Esophagus squamous epithelium (tissue), 5 donors: ENCODE data around the gene NRIP1. TPM values are rescaled to one million over a fixed set of nuclear protein-coding genes. Genes with fewer than 3 reads are reported as not detected.

Experiments used
- DNase-seq: peaks from one replicate; lab custom pipeline; 2025; lab: John Stamatoyannopoulos, UW
- H3K27ac ChIP-seq, 4 donors: fragments of 200-600 bp; sonication (generic); one replicate each; pipeline ENCODE4 v1.5.1; 2016 to 2019; ENCODE audit warnings: mild to moderate bottlenecking in 1 of 4
- H3K27me3 ChIP-seq, 4 donors: fragments of 200-600 bp; sonication (generic); 1 replicate in 3 of 4; 2 replicates in 1 of 4; pipeline versions ENCODE4 v1.5.1 to v1.6.0; 2017 to 2021; ENCODE audit warnings: antibody characterized with exemption in 1 of 4
- H3K36me3 ChIP-seq, 3 donors: fragments of 200-600 bp; sonication (generic); one replicate each; pipeline ENCODE4 v1.5.1; 2016 to 2019
- H3K4me1 ChIP-seq, 3 donors: fragments of 200-600 bp; sonication (generic); one replicate each; pipeline ENCODE4 v1.5.1; 2017 to 2019
- H3K4me3 ChIP-seq, 4 donors: fragments of 200-600 bp; sonication (generic); 1 replicate in 3 of 4; 2 replicates in 1 of 4; pipeline ENCODE4 v1.5.1; 2016 to 2019; ENCODE audit warnings: mild to moderate bottlenecking in 2 of 4, moderate library complexity in 1 of 4
- H3K9me3 ChIP-seq, 3 donors: fragments of 200-600 bp; sonication (generic); one replicate each; pipeline ENCODE4 v1.5.1; 2016 to 2019
- CTCF ChIP-seq, 6 experiments: fragments of 450-650 bp in 4 of 6; fragments of 200-600 bp in 2 of 6; sonication (generic) in 2 of 6; IDR thresholded peaks; one replicate each; pipeline ENCODE4 v1.5.1; 2016 to 2019; ENCODE audit warnings: antibody characterized with exemption in 6 of 6, mild to moderate bottlenecking in 4 of 6, moderate library complexity in 4 of 6
- POLR2A ChIP-seq, 4 donors: fragments of 450-650 bp; IDR thresholded peaks; one replicate each; pipeline ENCODE4 v1.6.1; 2017; ENCODE audit warnings: antibody characterized with exemption in 4 of 4, mild to moderate bottlenecking in 4 of 4, moderate library complexity in 3 of 4
- WGBS, 2 donors: methylation state at CpG; one replicate each; pipeline ENCODE4 v1.1.5; 2018; 5-methylcytosine and 5-hydroxymethylcytosine counted together
- intact Hi-C: fragments of 100-400 bp; cut with DNase I; formaldehyde crosslinking; loops from one replicate; pipeline ENCODE4 v1.15.0; 2022
- total RNA-seq, 4 donors: library from RNA; depleted of rRNA; stranded (reverse); fragments of >200 nt; gene quantifications; one replicate each; pipeline ENCODE4 v1.1.0, GENCODE V29; 2016
- donor health status: DM: yes; HTN: yes; CAD: no.

The NRIP1 gene
- total RNA-seq, 4 donors from 2014 or later = 13.2 to 37.0 (median 31.1) TPM

GRCh38 chr21:15098181-15098580, 33.4 kb upstream of the NRIP1 start:
- Histone ChIP-seq H3K27ac (no peak overlapping the region), H3K27me3 (no peaks in the 10 kb centered on the region), H3K4me1 (no peaks in the 10 kb centered on the region), H3K36me3 (no peaks in the 10 kb centered on the region), H3K9me3 (no peaks in the 10 kb centered on the region), H3K4me3 (no peak overlapping the region)
- no peak for DNase-seq
- TF ChIP-seq POLR2A (IDR thresholded peaks at IDR 0.05) = no peak
- TF ChIP-seq CTCF (IDR thresholded peaks at IDR 0.05) = no peak
- 28 to 44% methylated on average over 3 of the region's 3 CpGs for WGBS, 2 donors
- intact Hi-C loops = no loop called here

- no peak for DNase-seq
- H3K9me3 ChIP-seq = no peaks in the 10 kb centered on the region
- no peaks in the 10 kb centered on the region for H3K27me3 ChIP-seq
- no peaks in the 10 kb centered on the region for H3K36me3 ChIP-seq
- intact Hi-C loops = no loop called here
- TF ChIP-seq POLR2A (IDR thresholded peaks at IDR 0.05) = no peak
- TF ChIP-seq CTCF (IDR thresholded peaks at IDR 0.05) = no peak
- no peaks in the 10 kb centered on the region for H3K4me1 ChIP-seq
- no peak overlapping the region for H3K4me3 ChIP-seq
- H3K27ac ChIP-seq = no peak overlapping the region
- WGBS, 2 donors = 91 to 92% methylated on average over 3 of the region's 3 CpGs
These were observed 32.8 kb upstream of the NRIP1 start for GRCh38 chr21:15097580-15097979.

GRCh38 chr21:15096146-15096545, 31.3 kb upstream of the NRIP1 start:
- TF ChIP-seq POLR2A (IDR thresholded peaks at IDR 0.05) (no peak), CTCF (IDR thresholded peaks at IDR 0.05) (no peak)

GRCh38 chr21:15095326-15095725, 30.5 kb upstream of the NRIP1 start:
- Histone ChIP-seq H3K27ac (no peak overlapping the region), H3K36me3 (no peaks in the 10 kb centered on the region), H3K9me3 (no peaks in the 10 kb centered on the region), H3K4me1 (no peaks in the 10 kb centered on the region), H3K27me3 (no peaks in the 10 kb centered on the region), H3K4me3 (no peak overlapping the region)
- intact Hi-C loops = no loop called here
- 33 to 38% methylated on average over 1 of the region's 1 CpG for WGBS, 2 donors
- no peak for DNase-seq
- TF ChIP-seq POLR2A (IDR thresholded peaks at IDR 0.05) (no peak), CTCF (IDR thresholded peaks at IDR 0.05) (no peak)

More at GRCh38 chr21:15096146-15096545, 31.3 kb upstream of the NRIP1 start:
- Histone ChIP-seq H3K27ac (no peak overlapping the region), H3K9me3 (no peaks in the 10 kb centered on the region), H3K4me1 (no peaks in the 10 kb centered on the region), H3K27me3 (no peaks in the 10 kb centered on the region), H3K4me3 (no peak overlapping the region), H3K36me3 (no peaks in the 10 kb centered on the region)
- DNase-seq = no peak
- 95 to 100% methylated on average over 1 of the region's 1 CpG for WGBS, 2 donors
- intact Hi-C loops = no loop called here

- intact Hi-C loops = no loop called here
- Histone ChIP-seq H3K9me3 (no peaks in the 10 kb centered on the region), H3K4me3 (no peak overlapping the region), H3K27me3 (no peaks in the 10 kb centered on the region), H3K36me3 (no peaks in the 10 kb centered on the region), H3K27ac (no peak overlapping the region), H3K4me1 (no peaks in the 10 kb centered on the region)
- no peak for TF ChIP-seq POLR2A (IDR thresholded peaks at IDR 0.05)
- no peak for TF ChIP-seq CTCF (IDR thresholded peaks at IDR 0.05)
- DNase-seq = no peak
- 65 to 74% methylated on average over 4 of the region's 4 CpGs for WGBS, 2 donors
These were observed 29.9 kb upstream of the NRIP1 start for GRCh38 chr21:15094706-15095105.
